Measurements from ENCODE around the gene DTL. TPM values are rescaled to one million over a fixed set of nuclear protein-coding genes. Genes with fewer than 3 reads are reported as not detected.

The DTL gene
- total RNA-seq, 1 donor from 2014 or later: 76.6 TPM

- no peaks in the 10 kb centered on the region for H3K27me3 ChIP-seq
- H3K4me3 ChIP-seq: no peak overlapping the region
- Mint-ChIP-seq H3K27me3 (ENCODE audit: insufficient read depth, low read depth) (peaks cover 2% of the 10 kb centered on the region), H3K36me3 (peaks cover 50% of the 10 kb centered on the region), H3K27ac (no peak overlapping the region), H3K4me1 (peaks cover 4% of the 10 kb centered on the region), H3K4me3 (no peak overlapping the region), H3K9me3 (peaks cover 16% of the 10 kb centered on the region)
- no peak for TF ChIP-seq CTCF (IDR thresholded peaks at IDR 0.05)
- no peak for TF ChIP-seq EZH2phosphoT487 (IDR thresholded peaks at IDR 0.05)
- no peak for TF ChIP-seq EZH2 (IDR thresholded peaks at IDR 0.05)
- H3K79me2 ChIP-seq (ENCODE audit: low read depth): no peaks in the 10 kb centered on the region
- no peaks in the 10 kb centered on the region for H3F3A ChIP-seq (ENCODE audit: low read depth)
- H3K27ac ChIP-seq: no peak overlapping the region
- no peaks in the 10 kb centered on the region for H3K9me3 ChIP-seq (ENCODE audit: low read depth)
- H3K4me2 ChIP-seq: no peak overlapping the region
- H3K36me3 ChIP-seq: no peaks in the 10 kb centered on the region
- H4K20me1 ChIP-seq (ENCODE audit: low read depth): no peaks in the 10 kb centered on the region
- H2AFZ ChIP-seq (replicated peaks): no peak overlapping the region
- no peak for DNase-seq (ENCODE audit: low spot score)
- no peak overlapping the region for H3K9ac ChIP-seq
- H3K4me1 ChIP-seq: no peaks in the 10 kb centered on the region
Measured at GRCh38 chr1:212133319-212133718, 97.8 kb downstream of the DTL start.

GRCh38 chr1:212135166-212135565 is 99.6 kb downstream of the DTL start:
- H3K27me3 ChIP-seq: no peaks in the 10 kb centered on the region

GRCh38 chr1:212137854-212138253 is 102.3 kb downstream of the DTL start:
- Histone ChIP-seq H3K27me3 (no peaks in the 10 kb centered on the region), H3K79me2 (ENCODE audit: low read depth) (no peaks in the 10 kb centered on the region), H3K9me3 (ENCODE audit: low read depth) (no peaks in the 10 kb centered on the region), H3K9ac (no peak overlapping the region), H4K20me1 (ENCODE audit: low read depth) (no peaks in the 10 kb centered on the region), H3K36me3 (no peaks in the 10 kb centered on the region), H3K27ac (no peak overlapping the region), H2AFZ (replicated peaks) (no peak overlapping the region), H3K4me2 (no peak overlapping the region), H3F3A (ENCODE audit: low read depth) (no peaks in the 10 kb centered on the region), H3K4me3 (no peak overlapping the region), H3K4me1 (no peaks in the 10 kb centered on the region)
- Mint-ChIP-seq H3K36me3 (peaks cover 32% of the 10 kb centered on the region), H3K9me3 (peaks cover 16% of the 10 kb centered on the region), H3K4me1 (no peaks in the 10 kb centered on the region), H3K27ac (no peak overlapping the region), H3K4me3 (no peak overlapping the region), H3K27me3 (ENCODE audit: insufficient read depth, low read depth) (peaks cover 2% of the 10 kb centered on the region)
- TF ChIP-seq CTCF (IDR thresholded peaks at IDR 0.05): no peak
- no peak for TF ChIP-seq EZH2 (IDR thresholded peaks at IDR 0.05)
- no peak for TF ChIP-seq EZH2phosphoT487 (IDR thresholded peaks at IDR 0.05)
- DNase-seq (ENCODE audit: low spot score): no peak

More at GRCh38 chr1:212135166-212135565, 99.6 kb downstream of the DTL start:
- Histone ChIP-seq H3K9me3 (ENCODE audit: low read depth) (no peaks in the 10 kb centered on the region), H3K4me2 (no peak overlapping the region), H3K4me3 (no peak overlapping the region), H3K9ac (no peak overlapping the region), H3F3A (ENCODE audit: low read depth) (no peaks in the 10 kb centered on the region), H3K36me3 (no peaks in the 10 kb centered on the region), H4K20me1 (ENCODE audit: low read depth) (no peaks in the 10 kb centered on the region), H2AFZ (replicated peaks) (no peak overlapping the region), H3K79me2 (ENCODE audit: low read depth) (no peaks in the 10 kb centered on the region), H3K27ac (no peak overlapping the region), H3K4me1 (no peaks in the 10 kb centered on the region)
- no peak overlapping the region for H3K4me3 Mint-ChIP-seq
- peaks cover 16% of the 10 kb centered on the region for H3K9me3 Mint-ChIP-seq
- H3K27me3 Mint-ChIP-seq (ENCODE audit: insufficient read depth, low read depth): peaks cover 3% of the 10 kb centered on the region
- peaks cover 40% of the 10 kb centered on the region for H3K36me3 Mint-ChIP-seq
- H3K27ac Mint-ChIP-seq: no peak overlapping the region
- no peak for DNase-seq (ENCODE audit: low spot score)
- H3K4me1 Mint-ChIP-seq: no peaks in the 10 kb centered on the region
- TF ChIP-seq EZH2phosphoT487 (IDR thresholded peaks at IDR 0.05) (no peak), CTCF (IDR thresholded peaks at IDR 0.05) (no peak), EZH2 (IDR thresholded peaks at IDR 0.05) (no peak)
